Lower lobe of right lung (tissue), 2 donors: ENCODE data around the gene CHAMP1. TPM values are rescaled to one million over a fixed set of nuclear protein-coding genes. Genes with fewer than 3 reads are reported as not detected.
"Not testable (repeated sequence)": the region's sequence is repeated elsewhere in the genome, so short reads cannot be mapped to it uniquely, and the experiment has no call there.

Experiments used
- ATAC-seq, 2 donors: fragments of 200-7000 bp; cut with Tn5 transposase; one replicate each; pipeline ENCODE4 v1.9.1; 2020 to 2022; ENCODE audit warnings: mild to moderate bottlenecking in 2 of 2, moderate library complexity in 2 of 2
- DNase-seq: peaks from one replicate; pipeline ENCODE4 v3.0.0-alpha.2; 2020
- H3K27ac ChIP-seq: fragments of 200-600 bp; one replicate; pipeline ENCODE4 v1.8.0; 2022
- H3K27me3 ChIP-seq: fragments of 200-600 bp; one replicate; pipeline ENCODE4 v1.8.0; 2022; ENCODE audit warnings: low read depth
- H3K36me3 ChIP-seq: fragments of 200-600 bp; one replicate; pipeline ENCODE4 v1.8.0; 2022; ENCODE audit warnings: mild to moderate bottlenecking
- H3K4me1 ChIP-seq: fragments of 200-600 bp; one replicate; pipeline ENCODE4 v1.8.0; 2022
- H3K4me3 ChIP-seq: fragments of 200-600 bp; one replicate; pipeline ENCODE4 v1.8.0; 2022; ENCODE audit warnings: mild to moderate bottlenecking
- H3K9me3 ChIP-seq: fragments of 200-600 bp; one replicate; pipeline ENCODE4 v1.8.0; 2022
- CTCF ChIP-seq: fragments of 200-600 bp; IDR thresholded peaks from one replicate; pipeline ENCODE4 v1.8.0; 2022; ENCODE audit warnings: antibody characterized with exemption, mild to moderate bottlenecking
- intact Hi-C: fragments of 100-400 bp; cut with DNase I; formaldehyde crosslinking; loops from one replicate; pipeline ENCODE4 v1.11.0; 2022
- total RNA-seq: library from RNA; stranded (reverse); fragmentation: NEBNext Ultra II Directional; extraction: Animal tissue kit (Norgen Biotek cat#: 25700); gene quantifications from one replicate; pipeline ENCODE4 v1.2.1, GENCODE V29; 2021
- donor health status: DM: no; HTN: yes; CAD: no; lungs with severe emphysema.

Gene CHAMP1
- total RNA-seq, 1 donor from 2014 or later = 19.3 TPM

GRCh38 chr13:114328034-114328433 lies 13.7 kb downstream of the CHAMP1 start:
- H3K9me3 ChIP-seq = no peaks in the 10 kb centered on the region
- H3K27ac ChIP-seq = no peak overlapping the region
- H3K27me3 ChIP-seq = no peaks in the 10 kb centered on the region
- intact Hi-C loops = no loop called here
- peaks cover 16% of the 10 kb centered on the region for H3K4me1 ChIP-seq
- DNase-seq = no peak
- no peak for ATAC-seq
- no peak overlapping the region for H3K4me3 ChIP-seq
- no peak for TF ChIP-seq CTCF
- peaks cover 50% of the 10 kb centered on the region for H3K36me3 ChIP-seq

- ATAC-seq = no peak
- no peak for DNase-seq
- Histone ChIP-seq H3K9me3 (no peaks in the 10 kb centered on the region), H3K4me1 (peaks cover 16% of the 10 kb centered on the region), H3K27ac (no peak overlapping the region), H3K36me3 (peaks cover 45% of the 10 kb centered on the region), H3K4me3 (no peak overlapping the region), H3K27me3 (no peaks in the 10 kb centered on the region)
- TF ChIP-seq CTCF = no peak
- intact Hi-C loops = no loop called here
Observed at GRCh38 chr13:114328595-114328994, 14.3 kb downstream of the CHAMP1 start.

- Histone ChIP-seq H3K27ac (no peak overlapping the region), H3K4me3 (no peak overlapping the region), H3K4me1 (peaks cover 16% of the 10 kb centered on the region), H3K36me3 (peaks cover 30% of the 10 kb centered on the region), H3K27me3 (no peaks in the 10 kb centered on the region), H3K9me3 (no peaks in the 10 kb centered on the region)
- no peak for DNase-seq
- no peak for TF ChIP-seq CTCF
- ATAC-seq = no peak
- intact Hi-C loops = no loop called here
Observed at GRCh38 chr13:114330086-114330485, 15.8 kb downstream of the CHAMP1 start.

GRCh38 chr13:114333881-114334280 lies 19.6 kb downstream of the CHAMP1 start:
- H3K4me3 ChIP-seq, intact Hi-C loops, H3K4me1 ChIP-seq, DNase-seq, H3K27me3 ChIP-seq, H3K27ac ChIP-seq, H3K9me3 ChIP-seq, ATAC-seq, H3K36me3 ChIP-seq: not testable (repeated sequence)

GRCh38 chr13:114334305-114335053 lies 20.2 kb downstream of the CHAMP1 start:
- peaks cover under 1% of the 10 kb centered on the region for H3K4me1 ChIP-seq
- TF ChIP-seq CTCF = no peak
- no peaks in the 10 kb centered on the region for H3K9me3 ChIP-seq
- intact Hi-C loops = no loop called here
- DNase-seq (no peak), ATAC-seq (no peak)
- no peak overlapping the region for H3K4me3 ChIP-seq
- no peak overlapping the region for H3K27ac ChIP-seq
- no peaks in the 10 kb centered on the region for H3K36me3 ChIP-seq
- H3K27me3 ChIP-seq = no peaks in the 10 kb centered on the region

- H3K9me3 ChIP-seq, H3K4me1 ChIP-seq, H3K36me3 ChIP-seq, H3K27me3 ChIP-seq, H3K27ac ChIP-seq, intact Hi-C loops, ATAC-seq, DNase-seq, H3K4me3 ChIP-seq: not testable (repeated sequence)
Observed at GRCh38 chr13:114336457-114336856, 22.2 kb downstream of the CHAMP1 start.
